GM12864 (cell line): ENCODE measurements around the gene COL18A1.
A peak's percentile ranks its signal among the peaks of the same experiment; 100 is the strongest.
"Not testable (repeated sequence)": the region's sequence is repeated elsewhere in the genome, so short reads cannot be mapped to it uniquely, and the experiment has no call there.

Source experiments
- DNase-seq: peaks from one replicate; pipeline ENCODE4 v3.0.0-alpha.2; 2011; ENCODE audit warnings: low read depth
- H3K4me3 ChIP-seq: 2 replicates; pipeline ENCODE4 v1.5.1; 2011; ENCODE audit warnings: mild to moderate bottlenecking, low read depth, low read length, control low read depth
- CTCF ChIP-seq: IDR thresholded peaks from 2 replicates; pipeline ENCODE4 v1.5.1; 2011; ENCODE audit warnings: low read depth, mild to moderate bottlenecking, moderate library complexity, low read length, control low read depth, inconsistent platforms; ENCODE audit errors: missing control alignments

COL18A1 gene

GRCh38 chr21:45358711-45359310 is 46.2 kb upstream of the COL18A1 start:
- TF ChIP-seq CTCF = no peak
- no peak overlapping the region for H3K4me3 ChIP-seq
- no peak for DNase-seq

DNA sequence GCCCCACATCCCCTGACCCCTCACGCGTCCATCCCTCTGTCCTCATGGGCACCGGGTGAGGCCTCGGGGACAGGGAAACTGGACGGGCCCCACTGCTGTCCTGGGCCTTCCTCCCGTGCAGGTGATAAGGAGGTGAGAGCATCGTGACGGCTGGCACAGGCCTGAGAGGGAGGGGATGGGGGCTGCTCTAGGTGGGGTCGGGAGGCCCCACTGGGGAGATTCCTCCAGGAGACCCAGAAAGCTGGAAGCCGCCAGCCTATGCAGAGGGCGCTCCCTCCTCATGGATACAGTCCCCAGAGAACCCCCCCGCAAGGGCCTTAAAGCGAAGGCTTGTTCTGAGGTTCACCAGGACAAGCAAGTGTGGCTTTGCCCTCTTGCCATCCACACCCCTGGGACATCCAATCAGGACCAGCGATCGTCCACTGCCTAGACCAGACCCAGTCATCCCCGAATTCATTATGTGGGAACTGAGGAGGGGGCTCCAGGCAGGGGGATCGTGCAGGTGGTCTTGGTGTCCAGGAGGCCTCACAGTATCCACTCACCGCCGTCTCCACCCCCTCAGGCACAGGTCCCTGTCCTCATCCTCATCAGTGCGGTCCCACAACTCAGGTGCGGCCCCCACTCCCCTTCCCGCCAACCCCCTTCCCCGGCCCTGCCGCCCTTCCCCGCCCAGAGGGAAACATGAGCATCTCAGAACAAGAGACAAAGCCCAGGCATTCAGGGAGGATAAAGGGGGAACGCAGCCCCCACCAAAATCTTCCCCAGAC is 45.3 kb upstream of the COL18A1 start:
- TF ChIP-seq CTCF = no peak
- no peak overlapping the region for H3K4me3 ChIP-seq
- DNase-seq = no peak

GRCh38 chr21:45361033-45361997 is 43.6 kb upstream of the COL18A1 start:
- DNase-seq = no peak
- TF ChIP-seq CTCF = no peak
- no peak overlapping the region for H3K4me3 ChIP-seq

GRCh38 chr21:45362077-45362747 is 42.8 kb upstream of the COL18A1 start:
- no peak overlapping the region for H3K4me3 ChIP-seq
- TF ChIP-seq CTCF = no peak
- DNase-seq = no peak

GRCh38 chr21:45362748-45363145 is 42.2 kb upstream of the COL18A1 start:
- no peak overlapping the region for H3K4me3 ChIP-seq
- no peak for TF ChIP-seq CTCF
- DNase-seq = no peak

DNA sequence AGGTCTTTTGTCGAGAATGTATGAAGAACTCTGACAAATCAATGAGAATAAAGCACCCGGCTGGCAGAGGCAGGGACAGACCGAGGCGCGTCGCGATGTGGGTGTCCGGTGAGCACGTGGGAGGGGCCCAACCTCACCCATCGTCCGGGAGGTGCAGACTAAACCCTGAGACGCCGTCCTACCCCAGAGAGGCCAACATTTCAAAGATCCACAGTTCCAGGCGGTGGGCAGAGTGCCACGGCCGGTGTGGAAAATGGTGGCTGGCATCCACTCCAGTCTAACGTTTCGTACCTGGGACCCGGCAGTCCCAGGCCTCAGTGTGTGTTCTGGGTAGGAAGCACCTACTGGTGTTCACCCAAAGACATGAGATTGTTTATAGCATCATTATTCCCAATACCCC is 41.7 kb upstream of the COL18A1 start:
- H3K4me3 ChIP-seq, DNase-seq: not testable (repeated sequence)

- peak; percentile 5 for DNase-seq
- TF ChIP-seq CTCF = no peak
- no peak overlapping the region for H3K4me3 ChIP-seq
Measured at GRCh38 chr21:45363921-45364467, 41.0 kb upstream of the COL18A1 start.
